Activated CD4-positive, alpha-beta T cell treated with anti-CD3 and anti-CD28 coated beads, Interleukin-2, amount 50 U/mL, for 1 hour (primary cell): Measurements from ENCODE around the gene TIMM23B.
"Not testable (repeated sequence)": the region's sequence is repeated elsewhere in the genome, so short reads cannot be mapped to it uniquely, and the experiment has no call there.

Source experiments
- DNase-seq: peaks from one replicate; pipeline ENCODE4 v3.0.0-alpha.2; 2020

Gene TIMM23B

DNA sequence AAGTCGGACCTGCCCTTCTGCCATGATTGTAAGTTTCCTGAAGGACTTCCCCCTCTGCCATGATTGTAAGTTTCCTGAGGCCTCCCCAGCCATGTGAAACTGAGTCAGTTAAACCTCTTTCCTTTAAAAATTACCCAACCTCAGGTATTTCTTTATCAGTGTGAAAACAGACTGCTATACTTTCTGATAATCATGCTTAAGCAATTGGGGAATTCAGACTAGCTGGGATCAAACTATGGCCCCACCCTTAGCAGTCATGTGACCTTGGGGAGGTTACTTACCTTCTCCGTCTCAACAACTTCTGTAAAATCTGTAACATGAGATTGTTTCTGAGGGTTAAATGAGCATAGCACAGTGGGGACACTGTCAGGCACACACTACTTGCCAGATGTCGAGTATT, 45.4 kb downstream of the TIMM23B start:
- DNase-seq = not testable (repeated sequence)

DNA sequence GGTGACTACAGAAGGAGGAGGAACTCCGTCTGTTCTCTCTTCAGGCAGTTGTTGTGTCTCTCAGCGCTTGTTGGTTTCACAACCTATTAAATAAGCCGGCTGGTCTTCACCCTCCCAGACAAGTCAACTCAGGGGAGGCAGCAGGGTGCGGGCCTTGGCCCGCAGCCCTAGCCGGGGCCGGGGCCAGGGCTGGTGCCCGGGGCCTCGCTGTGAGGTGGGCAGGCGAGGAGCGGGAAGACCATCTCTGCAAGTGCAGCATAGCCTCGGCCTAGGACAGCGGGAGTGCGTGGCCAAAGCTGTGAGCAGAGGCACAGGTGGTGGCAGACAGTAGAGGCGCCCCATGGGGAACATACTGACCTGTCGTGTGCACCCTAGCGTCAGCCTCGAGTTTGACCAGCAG, 46.5 kb downstream of the TIMM23B start, which contains the start of gene AGAP6:
TSS of gene AGAP6 (plus strand) at position 31 of the 400 bp plus-strand sequence. CDS start at position 341, 310 bp downstream.
- DNase-seq = not testable (repeated sequence)

DNA sequence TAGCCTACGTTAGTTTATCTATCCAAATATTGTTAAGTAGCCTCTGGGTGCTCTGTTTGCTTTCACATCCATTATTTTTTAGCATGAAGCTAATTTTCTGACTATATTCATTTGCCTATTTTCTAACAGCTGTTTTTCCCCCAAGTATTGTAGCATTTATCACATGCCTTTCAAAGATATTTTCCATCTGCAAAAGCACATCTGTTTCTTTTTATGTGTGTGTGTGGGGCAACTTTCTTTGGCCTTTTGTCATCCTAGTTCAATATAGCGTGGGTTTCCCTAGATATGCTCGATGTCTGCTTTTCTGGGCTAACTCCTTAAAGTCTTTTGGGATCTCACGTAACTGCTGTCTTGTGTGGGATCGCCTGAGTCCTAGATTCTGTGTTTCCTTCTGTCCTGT, 53.5 kb downstream of the TIMM23B start:
- DNase-seq = not testable (repeated sequence)

DNA sequence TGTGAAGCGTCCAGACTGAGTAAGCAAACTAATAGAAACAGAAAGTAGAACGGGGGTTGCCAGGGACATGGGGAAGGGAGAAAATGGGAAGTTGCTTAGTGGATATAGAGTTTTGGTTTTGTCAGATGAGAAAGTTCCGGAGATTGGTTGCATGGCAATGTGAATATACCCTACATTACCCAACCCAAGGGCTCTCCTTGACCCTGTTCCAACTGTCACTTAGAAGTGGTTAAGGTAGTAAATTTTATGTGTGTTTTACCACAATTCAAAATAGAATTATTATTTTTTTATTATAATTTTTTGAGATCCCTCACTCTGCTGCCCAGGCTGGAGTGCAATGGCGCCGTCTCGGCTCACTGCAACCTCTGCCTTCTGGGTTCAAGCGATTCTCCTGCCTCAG, 72.2 kb downstream of the TIMM23B start:
- DNase-seq = not testable (repeated sequence)

DNA sequence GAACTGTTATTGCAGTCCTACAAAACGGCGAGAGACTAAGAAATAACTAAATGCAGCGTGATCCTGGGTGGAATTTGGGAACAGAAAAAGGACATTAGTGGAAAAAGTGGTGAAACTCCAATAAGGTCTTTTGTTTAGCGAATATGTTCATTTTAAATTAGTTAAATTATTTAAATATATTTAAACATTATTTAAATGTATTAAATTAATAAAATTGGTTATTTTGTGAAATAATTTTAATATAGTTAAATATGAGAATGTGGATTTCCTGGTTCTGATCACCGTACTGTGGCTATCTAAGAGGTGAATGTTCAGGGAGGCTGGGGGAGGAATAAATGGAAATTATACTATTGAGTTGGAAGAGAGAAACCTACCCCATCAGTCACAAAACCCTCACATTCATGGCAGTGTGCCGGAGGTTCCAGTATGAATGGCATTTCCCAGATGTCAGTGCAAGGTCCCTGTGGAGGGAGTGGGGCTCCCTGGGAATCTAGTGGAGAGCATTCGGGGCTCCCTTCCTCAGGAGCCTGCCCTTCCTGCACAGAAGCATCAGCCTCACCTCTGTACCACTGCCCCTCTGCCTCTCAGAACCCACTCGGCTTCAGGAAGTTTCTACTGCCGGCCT, 73.9 kb downstream of the TIMM23B start:
- not testable (repeated sequence) for DNase-seq

DNA sequence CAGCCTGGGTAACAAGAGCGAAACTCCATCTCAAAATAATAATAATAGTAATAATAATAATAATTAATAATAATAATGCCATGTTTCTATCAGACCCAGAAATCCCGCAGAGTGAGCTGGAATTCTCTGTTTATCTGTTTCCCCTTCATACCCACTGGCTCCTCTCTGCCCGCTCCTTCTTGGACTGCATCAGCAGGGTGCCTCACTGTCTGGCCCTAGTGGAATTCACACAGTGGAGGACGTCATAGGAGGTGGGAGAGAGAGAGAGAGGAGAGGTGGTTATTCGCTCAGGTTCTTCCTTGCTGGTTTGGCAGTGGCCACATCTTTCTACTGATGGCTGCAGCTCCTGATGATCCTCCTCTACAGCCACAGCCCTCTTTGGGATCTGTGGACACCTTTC, 75.1 kb downstream of the TIMM23B start:
- not testable (repeated sequence) for DNase-seq

DNA sequence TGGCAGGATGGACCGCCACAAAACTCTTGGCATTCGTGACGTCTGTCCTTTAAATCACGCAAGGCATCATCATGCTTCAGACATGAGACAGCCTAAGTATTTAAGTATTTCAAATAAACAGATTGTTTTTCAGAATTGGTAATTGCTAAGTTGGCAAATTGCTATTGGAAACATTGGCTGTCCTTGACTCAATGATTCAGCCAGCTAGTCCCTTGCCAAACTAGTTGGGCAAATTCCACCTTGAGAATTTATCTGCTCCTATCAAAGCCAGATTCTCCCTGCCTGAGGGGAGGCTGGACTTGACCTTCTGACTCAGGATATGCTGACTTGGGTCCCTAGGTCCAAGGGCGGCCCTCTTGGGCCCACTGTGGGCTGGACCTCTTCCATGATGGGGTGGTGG, 75.8 kb downstream of the TIMM23B start:
- not testable (repeated sequence) for DNase-seq

DNA sequence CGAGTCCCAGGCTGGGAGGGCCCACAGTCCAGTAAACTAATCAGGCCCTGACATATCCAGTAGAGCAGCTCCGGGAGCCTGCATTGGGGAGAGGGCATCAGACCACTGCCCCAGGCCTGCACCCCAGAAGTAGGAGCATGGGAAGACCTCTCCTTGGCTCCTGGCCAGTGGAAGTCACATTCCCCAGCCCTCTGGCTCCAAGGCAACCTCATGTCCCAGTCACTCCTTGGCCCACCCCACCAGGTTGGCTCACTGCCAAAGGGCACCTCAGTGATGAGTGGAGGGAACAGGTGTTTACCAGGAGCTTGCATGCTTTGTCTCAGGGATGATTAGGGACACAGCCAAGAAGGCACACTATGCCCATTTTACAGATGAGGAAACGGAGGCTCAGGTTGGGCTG, 77.4 kb downstream of the TIMM23B start:
- DNase-seq = not testable (repeated sequence)

DNA sequence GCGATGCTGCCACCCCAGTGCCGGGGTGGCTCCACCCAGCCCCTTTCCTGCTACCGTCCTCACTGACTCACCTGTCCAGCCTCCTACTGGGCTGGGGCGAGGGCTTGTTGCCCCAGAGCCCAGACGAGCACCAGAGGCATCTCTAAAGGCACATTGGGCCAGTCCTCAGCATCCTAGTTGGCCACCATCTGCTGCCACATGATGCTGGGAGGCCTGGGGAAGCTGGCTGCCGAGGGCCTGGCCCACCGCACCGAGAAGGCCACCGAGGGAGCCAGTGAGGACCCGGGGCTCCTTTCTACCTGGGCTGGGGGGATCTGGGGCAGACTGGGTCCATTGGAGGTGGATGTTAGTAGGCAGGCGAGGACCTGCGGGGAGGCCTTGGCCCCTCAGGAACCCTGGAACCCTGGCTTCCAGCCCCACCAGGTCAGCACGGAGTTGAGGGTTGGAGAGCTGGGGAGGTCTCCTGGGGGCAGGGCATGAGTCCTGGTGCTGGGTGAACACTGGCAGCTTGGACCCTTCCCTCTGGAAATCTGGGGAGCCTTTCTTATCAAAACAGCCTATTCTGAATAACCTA, 78.7 kb downstream of the TIMM23B start:
- DNase-seq = not testable (repeated sequence)

DNA sequence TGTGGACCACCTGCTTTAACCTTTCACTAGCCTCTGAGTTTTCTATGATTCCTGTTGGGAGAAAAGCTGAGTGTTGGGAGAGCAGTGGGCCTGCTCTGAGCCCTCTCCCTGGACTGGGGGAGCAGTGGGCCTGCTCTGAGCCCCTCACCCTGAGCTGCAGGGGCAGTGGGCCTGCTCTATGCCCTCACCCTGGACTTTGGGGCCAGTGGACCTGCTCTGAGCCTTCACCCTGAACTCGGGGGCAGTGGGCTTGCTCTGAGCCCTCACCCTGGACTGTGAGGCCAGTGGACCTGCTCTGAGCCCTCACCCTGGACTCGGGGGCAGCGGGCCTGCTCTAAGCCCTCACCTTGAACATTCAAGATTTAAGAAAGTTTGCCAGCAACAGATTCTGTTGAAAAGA, 79.8 kb downstream of the TIMM23B start:
- DNase-seq = no peak
